ENCODE results near the gene MICAL2.

The MICAL2 gene

GRCh38 chr11:12213883-12214282 lies 103.5 kb downstream of the MICAL2 start:
- POLR2A ChIA-PET = no interaction called here
- peak in 1 of 3 donors; percentile 41 for DNase-seq
- CTCF ChIA-PET = interaction anchor here (0.9 to 2.4 kb wide), 2 partner anchors 11 to 23 kb away, joined by 4 to 11 read pairs; no protein-coding TSS in a partner anchor
- Histone ChIP-seq H3K4me1 (ENCODE audit: control extremely low read depth in 1 of 4, control insufficient read depth in 4 of 4, insufficient read depth in 4 of 4, low read length in 3 of 4) (peaks cover 22 to 37% (median 30%) of the 10 kb centered on the region in 4 experiments), H3K4me3 (ENCODE audit: control insufficient read depth in 1 of 7, extremely low read depth in 1 of 7, insufficient read depth in 4 of 7, low read depth in 2 of 7, low read length in 6 of 7) (no peak overlapping the region), H3K27ac (ENCODE audit: insufficient read depth in 1 of 2, low read depth in 1 of 2, low read length in 2 of 2, poor library complexity in 1 of 2, severe bottlenecking in 2 of 2) (no peak overlapping the region), H3K9me3 (ENCODE audit: control extremely low read depth in 1 of 5, control insufficient read depth in 4 of 5, insufficient read depth in 2 of 5, low read depth in 1 of 5, low read length in 4 of 5) (no peaks in the 10 kb centered on the region), H3K27me3 (replicated peaks in 2 of 5; ENCODE audit: control insufficient read depth in 4 of 5, insufficient read depth in 5 of 5, low read length in 4 of 5) (no peaks in the 10 kb centered on the region), H3K36me3 (ENCODE audit: control insufficient read depth in 4 of 4, insufficient read depth in 4 of 4, low read length in 3 of 4) (peaks cover 0 to 2% (median 0%) of the 10 kb centered on the region in 4 experiments)
- WGBS (ENCODE audit: insufficient coverage) = 100% methylated on average over 1 of the region's 5 CpGs

- DNase-seq = no peak
- peaks cover 22 to 37% (median 30%) of the 10 kb centered on the region in 4 experiments for H3K4me1 ChIP-seq (ENCODE audit: control extremely low read depth in 1 of 4, control insufficient read depth in 4 of 4, insufficient read depth in 4 of 4, low read length in 3 of 4)
- H3K4me3 ChIP-seq (ENCODE audit: control insufficient read depth in 1 of 7, extremely low read depth in 1 of 7, insufficient read depth in 4 of 7, low read depth in 2 of 7, low read length in 6 of 7) = no peak overlapping the region
- no peaks in the 10 kb centered on the region for H3K27me3 ChIP-seq (replicated peaks in 2 of 5; ENCODE audit: control insufficient read depth in 4 of 5, insufficient read depth in 5 of 5, low read length in 4 of 5)
- no peaks in the 10 kb centered on the region for H3K9me3 ChIP-seq (ENCODE audit: control extremely low read depth in 1 of 5, control insufficient read depth in 4 of 5, insufficient read depth in 2 of 5, low read depth in 1 of 5, low read length in 4 of 5)
- no peak overlapping the region for H3K27ac ChIP-seq (ENCODE audit: insufficient read depth in 1 of 2, low read depth in 1 of 2, low read length in 2 of 2, poor library complexity in 1 of 2, severe bottlenecking in 2 of 2)
- CTCF ChIA-PET = interaction anchor here (0.9 to 2.4 kb wide), 6 partner anchors 9 to 66 kb away, joined by 3 to 11 read pairs (median 5); no protein-coding TSS in a partner anchor
- no peaks in the 10 kb centered on the region for H3K36me3 ChIP-seq (ENCODE audit: control insufficient read depth in 4 of 4, insufficient read depth in 4 of 4, low read length in 3 of 4)
- POLR2A ChIA-PET = interaction anchor here (1.7 kb wide), 1 partner anchor 10 kb away, joined by 6 read pairs; no protein-coding TSS in a partner anchor
Observed at GRCh38 chr11:12214751-12215150, 104.4 kb downstream of the MICAL2 start.

GRCh38 chr11:12215181-12215593 lies 104.8 kb downstream of the MICAL2 start:
- ChIA-PET CTCF (interaction anchor here (1.0 to 2.4 kb wide), 7 partner anchors 9 to 66 kb away, joined by 3 to 11 read pairs (median 5); no protein-coding TSS in a partner anchor), POLR2A (interaction anchor here (0.9 to 1.7 kb wide), 2 partner anchors 9 to 13 kb away, joined by 3 to 6 read pairs; no protein-coding TSS in a partner anchor)
- Histone ChIP-seq H3K9me3 (ENCODE audit: control extremely low read depth in 1 of 5, control insufficient read depth in 4 of 5, insufficient read depth in 2 of 5, low read depth in 1 of 5, low read length in 4 of 5) (no peaks in the 10 kb centered on the region), H3K27ac (ENCODE audit: insufficient read depth in 1 of 2, low read depth in 1 of 2, low read length in 2 of 2, poor library complexity in 1 of 2, severe bottlenecking in 2 of 2) (no peak overlapping the region), H3K27me3 (replicated peaks in 2 of 5; ENCODE audit: control insufficient read depth in 4 of 5, insufficient read depth in 5 of 5, low read length in 4 of 5) (no peaks in the 10 kb centered on the region), H3K36me3 (ENCODE audit: control insufficient read depth in 4 of 4, insufficient read depth in 4 of 4, low read length in 3 of 4) (no peaks in the 10 kb centered on the region), H3K4me3 (ENCODE audit: control insufficient read depth in 1 of 7, extremely low read depth in 1 of 7, insufficient read depth in 4 of 7, low read depth in 2 of 7, low read length in 6 of 7) (no peak overlapping the region), H3K4me1 (ENCODE audit: control extremely low read depth in 1 of 4, control insufficient read depth in 4 of 4, insufficient read depth in 4 of 4, low read length in 3 of 4) (peaks cover 22 to 37% (median 30%) of the 10 kb centered on the region in 4 experiments)
- 27% methylated on average over 9 of the region's 9 CpGs for WGBS (ENCODE audit: insufficient coverage)
- peak; percentile 28 to 66 (median 53) for DNase-seq

- no peaks in the 10 kb centered on the region for H3K27me3 ChIP-seq (replicated peaks in 2 of 5; ENCODE audit: control insufficient read depth in 4 of 5, insufficient read depth in 5 of 5, low read length in 4 of 5)
- H3K27ac ChIP-seq (ENCODE audit: insufficient read depth in 1 of 2, low read depth in 1 of 2, low read length in 2 of 2, poor library complexity in 1 of 2, severe bottlenecking in 2 of 2) = no peak overlapping the region
- H3K4me1 ChIP-seq (ENCODE audit: control extremely low read depth in 1 of 4, control insufficient read depth in 4 of 4, insufficient read depth in 4 of 4, low read length in 3 of 4) = peaks cover 22 to 39% (median 30%) of the 10 kb centered on the region in 4 experiments
- H3K36me3 ChIP-seq (ENCODE audit: control insufficient read depth in 4 of 4, insufficient read depth in 4 of 4, low read length in 3 of 4) = no peaks in the 10 kb centered on the region
- H3K9me3 ChIP-seq (ENCODE audit: control extremely low read depth in 1 of 5, control insufficient read depth in 4 of 5, insufficient read depth in 2 of 5, low read depth in 1 of 5, low read length in 4 of 5) = no peaks in the 10 kb centered on the region
- DNase-seq = peak in 2 of 3 donors; percentile 45 to 67
- no peak overlapping the region for H3K4me3 ChIP-seq (ENCODE audit: control insufficient read depth in 1 of 7, extremely low read depth in 1 of 7, insufficient read depth in 4 of 7, low read depth in 2 of 7, low read length in 6 of 7)
- WGBS (ENCODE audit: insufficient coverage) = 93% methylated on average over 10 of the region's 10 CpGs
- ChIA-PET POLR2A (interaction anchor here (0.9 to 1.7 kb wide), 2 partner anchors 8 to 14 kb away, joined by 3 to 6 read pairs; no protein-coding TSS in a partner anchor), CTCF (interaction anchor here (0.9 to 2.4 kb wide), 8 partner anchors 9 to 65 kb away, joined by 3 to 11 read pairs (median 5); no protein-coding TSS in a partner anchor)
Observed at GRCh38 chr11:12216041-12216451, 105.7 kb downstream of the MICAL2 start.

GRCh38 chr11:12216671-12217374 lies 106.4 kb downstream of the MICAL2 start:
- H3K4me1 ChIP-seq (ENCODE audit: control extremely low read depth in 1 of 4, control insufficient read depth in 4 of 4, insufficient read depth in 4 of 4, low read length in 3 of 4) = peaks cover 22 to 45% (median 35%) of the 10 kb centered on the region in 4 experiments
- WGBS (ENCODE audit: insufficient coverage) = 7% methylated on average over 9 of the region's 10 CpGs

GRCh38 chr11:12217879-12218278 lies 107.5 kb downstream of the MICAL2 start:
- H3K36me3 ChIP-seq (ENCODE audit: control insufficient read depth in 4 of 4, insufficient read depth in 4 of 4, low read length in 3 of 4) = no peaks in the 10 kb centered on the region
- H3K27ac ChIP-seq (ENCODE audit: insufficient read depth in 1 of 2, low read depth in 1 of 2, low read length in 2 of 2, poor library complexity in 1 of 2, severe bottlenecking in 2 of 2) = no peak overlapping the region
- WGBS (ENCODE audit: insufficient coverage) = 100% methylated on average over 2 of the region's 4 CpGs
- no peak overlapping the region for H3K4me3 ChIP-seq (ENCODE audit: control insufficient read depth in 1 of 7, extremely low read depth in 1 of 7, insufficient read depth in 4 of 7, low read depth in 2 of 7, low read length in 6 of 7)
- ChIA-PET POLR2A (no interaction called here), CTCF (interaction anchor here (0.8 to 1.6 kb wide), 4 partner anchors 12 to 22 kb away, joined by 3 to 5 read pairs (median 4); no protein-coding TSS in a partner anchor)
- peaks cover 22 to 56% (median 44%) of the 10 kb centered on the region in 4 experiments for H3K4me1 ChIP-seq (ENCODE audit: control extremely low read depth in 1 of 4, control insufficient read depth in 4 of 4, insufficient read depth in 4 of 4, low read length in 3 of 4)
- no peaks in the 10 kb centered on the region for H3K27me3 ChIP-seq (replicated peaks in 2 of 5; ENCODE audit: control insufficient read depth in 4 of 5, insufficient read depth in 5 of 5, low read length in 4 of 5)
- H3K9me3 ChIP-seq (ENCODE audit: control extremely low read depth in 1 of 5, control insufficient read depth in 4 of 5, insufficient read depth in 2 of 5, low read depth in 1 of 5, low read length in 4 of 5) = no peaks in the 10 kb centered on the region
- DNase-seq = no peak

More at GRCh38 chr11:12216671-12217374, 106.4 kb downstream of the MICAL2 start:
- Histone ChIP-seq H3K36me3 (ENCODE audit: control insufficient read depth in 4 of 4, insufficient read depth in 4 of 4, low read length in 3 of 4) (no peaks in the 10 kb centered on the region), H3K27ac (ENCODE audit: insufficient read depth in 1 of 2, low read depth in 1 of 2, low read length in 2 of 2, poor library complexity in 1 of 2, severe bottlenecking in 2 of 2) (no peak overlapping the region), H3K27me3 (replicated peaks in 2 of 5; ENCODE audit: control insufficient read depth in 4 of 5, insufficient read depth in 5 of 5, low read length in 4 of 5) (no peaks in the 10 kb centered on the region), H3K9me3 (ENCODE audit: control extremely low read depth in 1 of 5, control insufficient read depth in 4 of 5, insufficient read depth in 2 of 5, low read depth in 1 of 5, low read length in 4 of 5) (no peaks in the 10 kb centered on the region), H3K4me3 (ENCODE audit: control insufficient read depth in 1 of 7, extremely low read depth in 1 of 7, insufficient read depth in 4 of 7, low read depth in 2 of 7, low read length in 6 of 7) (peak overlapping the region in 2 of 7 experiments; percentile 9 to 29)
- DNase-seq = peak in 2 of 3 donors; percentile 55 to 73
- CTCF ChIA-PET = interaction anchor here (0.6 to 1.8 kb wide), 9 partner anchors 9 to 118 kb away, joined by 3 to 5 read pairs (median 5); no protein-coding TSS in a partner anchor
- POLR2A ChIA-PET = interaction anchor here (1.7 kb wide), 1 partner anchor 8 kb away, joined by 6 read pairs; no protein-coding TSS in a partner anchor

Measured in common myeloid progenitor, CD34-positive (primary cell).